ENCODE measurements around the gene ADGRG2.

The ADGRG2 gene

GRCh38 chrX:19121898-19122640 lies at the start of gene ADGRG2:
ADGRG2 (minus strand) TSS chrX:19122468; CDS start chrX:19068834, 53,634 bp downstream.
- peak; percentile 59 for DNase-seq (ENCODE audit: low spot score)

GRCh38 chrX:19168609-19169008 lies 46.3 kb upstream of the ADGRG2 start:
- no peak for DNase-seq (ENCODE audit: low spot score)

GRCh38 chrX:19162851-19163250 lies 40.6 kb upstream of the ADGRG2 start:
- DNase-seq (ENCODE audit: low spot score) = no peak

GRCh38 chrX:19156186-19156585 lies 33.9 kb upstream of the ADGRG2 start:
- DNase-seq (ENCODE audit: low spot score) = peak; percentile 9

GRCh38 chrX:19152762-19153161 lies 30.5 kb upstream of the ADGRG2 start:
- DNase-seq (ENCODE audit: low spot score) = no peak

GRCh38 chrX:19137067-19137466 lies 14.8 kb upstream of the ADGRG2 start:
- no peak for DNase-seq (ENCODE audit: low spot score)

- DNase-seq (ENCODE audit: low spot score) = no peak
Measured at GRCh38 chrX:19133784-19134183, 11.5 kb upstream of the ADGRG2 start.

- no peak for DNase-seq (ENCODE audit: low spot score)
Measured at GRCh38 chrX:19133231-19133630, 11.0 kb upstream of the ADGRG2 start.

- no peak for DNase-seq (ENCODE audit: low spot score)
Measured at GRCh38 chrX:19130628-19131027, 8.4 kb upstream of the ADGRG2 start.

GRCh38 chrX:19129694-19130093 lies 7.4 kb upstream of the ADGRG2 start:
- DNase-seq (ENCODE audit: low spot score) = no peak

- DNase-seq (ENCODE audit: low spot score) = no peak
Measured at GRCh38 chrX:19127649-19128168, 5.4 kb upstream of the ADGRG2 start.

- no peak for DNase-seq (ENCODE audit: low spot score)
Measured at GRCh38 chrX:19122641-19123009, 357 bp upstream of the ADGRG2 start.

- no peak for DNase-seq (ENCODE audit: low spot score)
Measured at GRCh38 chrX:19121466-19121865, 802 bp downstream of the ADGRG2 start.

GRCh38 chrX:19110642-19111041 lies 11.6 kb downstream of the ADGRG2 start:
- DNase-seq (ENCODE audit: low spot score) = no peak

- no peak for DNase-seq (ENCODE audit: low spot score)
Measured at GRCh38 chrX:19107035-19107434, 15.2 kb downstream of the ADGRG2 start.

- no peak for DNase-seq (ENCODE audit: low spot score)
Measured at GRCh38 chrX:19100586-19100985, 21.7 kb downstream of the ADGRG2 start.

- DNase-seq (ENCODE audit: low spot score) = no peak
Measured at GRCh38 chrX:19097553-19098283, 24.6 kb downstream of the ADGRG2 start.

GRCh38 chrX:19096586-19096985 lies 25.7 kb downstream of the ADGRG2 start:
- DNase-seq (ENCODE audit: low spot score) = no peak

GRCh38 chrX:19094654-19095053 lies 27.6 kb downstream of the ADGRG2 start:
- DNase-seq (ENCODE audit: low spot score) = no peak

- DNase-seq (ENCODE audit: low spot score) = no peak
Measured at GRCh38 chrX:19091596-19091995, 30.7 kb downstream of the ADGRG2 start.

GRCh38 chrX:19089555-19090040 lies 32.7 kb downstream of the ADGRG2 start:
- DNase-seq (ENCODE audit: low spot score) = no peak

- no peak for DNase-seq (ENCODE audit: low spot score)
Measured at GRCh38 chrX:19086102-19086772, 36.0 kb downstream of the ADGRG2 start.

- DNase-seq (ENCODE audit: low spot score) = no peak
Measured at GRCh38 chrX:19085666-19086065, 36.6 kb downstream of the ADGRG2 start.

Measured in GM03348 (cell line).